ENCODE data around the gene UBE3C.

DNA sequence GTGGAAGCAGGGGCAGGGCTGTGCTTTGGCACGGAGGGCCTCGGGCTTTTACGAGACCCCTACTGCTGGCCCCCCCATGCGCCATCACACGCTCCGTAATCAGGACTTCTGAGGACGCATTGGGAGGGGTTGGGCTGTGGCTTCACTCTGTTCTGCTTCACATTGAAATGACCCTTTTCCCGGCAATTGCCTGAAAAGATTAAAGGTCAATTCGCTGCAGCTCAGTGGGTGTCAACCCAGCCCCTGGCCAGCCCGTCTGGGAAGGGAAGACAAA lies 41.7 kb upstream of the UBE3C start:
- TF ChIP-seq, protein P1, sequence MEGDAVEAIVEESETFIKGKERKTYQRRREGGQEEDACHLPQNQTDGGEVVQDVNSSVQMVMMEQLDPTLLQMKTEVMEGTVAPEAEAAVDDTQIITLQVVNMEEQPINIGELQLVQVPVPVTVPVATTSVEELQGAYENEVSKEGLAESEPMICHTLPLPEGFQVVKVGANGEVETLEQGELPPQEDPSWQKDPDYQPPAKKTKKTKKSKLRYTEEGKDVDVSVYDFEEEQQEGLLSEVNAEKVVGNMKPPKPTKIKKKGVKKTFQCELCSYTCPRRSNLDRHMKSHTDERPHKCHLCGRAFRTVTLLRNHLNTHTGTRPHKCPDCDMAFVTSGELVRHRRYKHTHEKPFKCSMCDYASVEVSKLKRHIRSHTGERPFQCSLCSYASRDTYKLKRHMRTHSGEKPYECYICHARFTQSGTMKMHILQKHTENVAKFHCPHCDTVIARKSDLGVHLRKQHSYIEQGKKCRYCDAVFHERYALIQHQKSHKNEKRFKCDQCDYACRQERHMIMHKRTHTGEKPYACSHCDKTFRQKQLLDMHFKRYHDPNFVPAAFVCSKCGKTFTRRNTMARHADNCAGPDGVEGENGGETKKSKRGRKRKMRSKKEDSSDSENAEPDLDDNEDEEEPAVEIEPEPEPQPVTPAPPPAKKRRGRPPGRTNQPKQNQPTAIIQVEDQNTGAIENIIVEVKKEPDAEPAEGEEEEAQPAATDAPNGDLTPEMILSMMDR (IDR thresholded peaks at IDR 0.05; ENCODE audit: low read depth, low read length) = no peak
- no peak for TF ChIP-seq EZH2phosphoT487 (IDR thresholded peaks at IDR 0.05; ENCODE audit: low read depth)
